ENCODE results near the gene SKI. TPM values are rescaled to one million over a fixed set of nuclear protein-coding genes. Genes with fewer than 3 reads are reported as not detected.
"Not testable (repeated sequence)": the region's sequence is repeated elsewhere in the genome, so short reads cannot be mapped to it uniquely, and the experiment has no call there.

The SKI gene
- total and polyA plus RNA-seq, 2 of the 8 experiments (the other 6 are each of a cell fraction or from before 2014, with no cell fraction given): 8.3 to 87.6 TPM

DNA sequence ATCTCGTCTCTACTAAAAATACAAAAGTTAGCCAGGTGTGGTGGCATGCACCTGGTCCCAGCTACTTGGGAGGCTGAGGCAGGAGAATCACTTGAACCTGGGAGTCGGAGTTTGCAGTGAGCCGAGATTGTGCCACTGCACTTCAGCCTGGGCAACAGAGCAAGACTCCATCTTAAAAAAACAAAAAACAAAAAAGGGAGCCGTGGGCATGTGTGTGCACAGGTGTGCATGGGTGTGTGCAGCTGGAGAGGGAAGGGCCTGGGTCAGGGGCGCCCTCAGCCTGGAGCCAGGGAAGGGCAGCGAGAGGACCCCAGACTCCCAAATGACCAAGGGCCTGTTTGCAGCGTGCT, 18.9 kb downstream of the SKI start:
- Histone ChIP-seq H3K18ac (ENCODE audit: extremely low read depth, low read length) (peak overlapping the region; percentile 100; the same call in 1 of the 2 replicates), H4K20me1 (replicated peaks in 1 of 2; ENCODE audit: control insufficient read depth in 1 of 2, insufficient read depth in 2 of 2, low read length in 2 of 2) (peaks cover 13 to 35% of the 10 kb centered on the region in 2 experiments), H2BK12ac (ENCODE audit: low read depth, low read length) (peak overlapping the region; percentile 99; the same call in 1 of the 2 replicates), H4K91ac (replicated peaks; ENCODE audit: insufficient read length, low read length) (peak overlapping the region; percentile 100), H2BK15ac (ENCODE audit: low read length) (peak overlapping the region; percentile 61; the same call in 1 of the 2 replicates), H4K8ac (ENCODE audit: extremely low read depth, insufficient read depth, low read length) (peak overlapping the region; percentile 7; the same call in 1 of the 2 replicates), H3K4me1 (replicated peaks in 1 of 4; ENCODE audit: control insufficient read depth in 3 of 4, insufficient read depth in 4 of 4, low read length in 3 of 4) (peaks cover 16 to 48% (median 41%) of the 10 kb centered on the region in 4 experiments), H3K4me2 (ENCODE audit: insufficient read depth in 1 of 2, low read depth in 2 of 2, low read length in 2 of 2) (peak overlapping the region in 1 of 2 experiments; percentile 44; a peak in 1 of 4 replicates), H3K79me1 (ENCODE audit: low read depth, low read length) (peaks cover 25% of the 10 kb centered on the region), H2BK5ac (ENCODE audit: low read depth, low read length) (peak overlapping the region; percentile 99; the same call in 1 of the 2 replicates), H3K79me2 (ENCODE audit: control insufficient read depth in 1 of 2, insufficient read depth in 2 of 2, low read length in 2 of 2) (peaks cover 38 to 90% of the 10 kb centered on the region in 2 experiments), H3K27ac (ENCODE audit: low read depth, low read length) (peak overlapping the region; percentile 93), H2BK120ac (replicated peaks; ENCODE audit: low read depth, low read length) (peak overlapping the region; percentile 92), H3K4ac (replicated peaks; ENCODE audit: insufficient read length, low read depth, low read length) (peak overlapping the region; percentile 97), H2AK5ac (ENCODE audit: low read depth, low read length) (peak overlapping the region; percentile 94; the same call in 1 of the 2 replicates)
- H2AFZ ChIP-seq (ENCODE audit: low read length); H3K23me2 ChIP-seq (ENCODE audit: low read depth, low read length); H3K27me3 ChIP-seq (replicated peaks in 1 of 4; ENCODE audit: control insufficient read depth in 3 of 4, extremely low read depth in 1 of 4, insufficient read depth in 3 of 4, low read length in 3 of 4); FAIRE-seq; H3K56ac ChIP-seq (replicated peaks; ENCODE audit: insufficient read length, low read depth, low read length); H2BK20ac ChIP-seq (ENCODE audit: low read length); H3K23ac ChIP-seq (ENCODE audit: insufficient read length); H3K9me3 ChIP-seq (ENCODE audit: insufficient read depth in 2 of 2, low read depth in 1 of 2, low read length in 1 of 2); H4K5ac ChIP-seq (ENCODE audit: insufficient read length, low read depth, low read length); H3K9ac ChIP-seq (replicated peaks in 1 of 4; ENCODE audit: extremely low read depth in 1 of 4, low read depth in 3 of 4, low read length in 3 of 4); H3K36me3 ChIP-seq (ENCODE audit: control insufficient read depth in 2 of 4, insufficient read depth in 4 of 4, low read length in 3 of 4); H3K14ac ChIP-seq (ENCODE audit: insufficient read length); DNase-seq (ENCODE audit: low read depth in 1 of 2, low spot score in 2 of 2); H3K4me3 ChIP-seq (ENCODE audit: extremely low read depth in 1 of 4, insufficient read depth in 2 of 4, low read depth in 3 of 4, low read length in 4 of 4): not testable (repeated sequence)
- ChIA-PET CTCF (ENCODE audit: partially characterized antibody) (interaction anchor here (2.8 kb wide), 1 partner anchor 8 kb away, joined by 8 read pairs; no protein-coding TSS in a partner anchor), POLR2A (ENCODE audit: partially characterized antibody) (interaction anchor here (0.9 to 1.6 kb wide), 3 partner anchors 17 to 110 kb away, joined by 3 to 10 read pairs (median 4); no protein-coding TSS in a partner anchor)
- 92% methylated on average over 5 of the region's 7 CpGs; no CpG with 5 or more reads in 1 of the 2 experiments for WGBS, 2 experiments (ENCODE audit: extremely low coverage in 1 of 2, insufficient coverage in 1 of 2, insufficient read length in 1 of 2, insufficient replicate concordance in 2 of 2, low coverage in 1 of 2, low lambda C conversion rate in 2 of 2, missing lambda C conversion rate in 1 of 2)

All from H1 (cell line).